ENCODE results near the gene RTL1.

RTL1 gene

DNA sequence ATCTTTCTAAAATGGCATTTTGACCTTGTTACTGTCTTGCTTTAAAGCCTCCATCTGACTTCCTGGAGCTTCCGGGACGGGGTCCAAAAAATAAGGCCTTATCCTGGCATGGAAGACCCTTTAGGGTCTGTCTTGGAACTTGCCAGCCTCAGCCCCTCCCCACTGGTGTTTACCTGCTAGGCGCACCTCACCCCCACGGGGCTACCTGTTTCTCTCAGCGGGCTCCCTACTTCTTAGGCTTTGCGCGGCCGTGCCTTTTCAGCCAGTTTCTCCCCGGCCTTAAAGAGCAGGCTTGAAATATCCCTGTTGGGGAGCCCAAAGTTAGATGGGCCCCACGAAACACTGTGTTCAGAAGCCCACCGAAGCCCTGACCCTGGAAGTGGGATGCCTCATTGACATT, 5.1 kb downstream of the RTL1 start:
- no peak for DNase-seq

- no peak for DNase-seq
Measured at GRCh38 chr14:100896369-100897060, 7.0 kb downstream of the RTL1 start.

- DNase-seq: no peak
Measured at GRCh38 chr14:100895411-100895810, 8.1 kb downstream of the RTL1 start.

DNA sequence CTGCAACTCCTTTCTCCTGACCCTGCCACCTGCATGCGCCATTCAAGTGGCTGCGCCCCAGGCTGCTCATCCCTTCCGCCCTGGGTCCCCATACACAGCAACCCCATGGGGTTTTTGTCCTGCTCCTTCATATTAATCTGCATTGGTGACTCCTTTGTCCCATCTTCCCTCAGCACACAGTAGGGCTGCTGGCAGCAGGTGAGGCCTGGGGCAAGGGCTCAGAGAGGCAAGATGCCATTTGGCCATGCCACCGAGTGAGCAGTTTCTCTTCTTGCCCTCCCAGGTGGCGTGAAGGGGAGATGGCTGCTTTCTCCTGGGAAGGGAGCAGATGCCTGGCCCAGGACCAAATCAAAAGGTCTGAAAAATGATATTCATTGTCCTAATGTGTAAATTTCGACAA, 9.1 kb downstream of the RTL1 start:
- DNase-seq: no peak

DNA sequence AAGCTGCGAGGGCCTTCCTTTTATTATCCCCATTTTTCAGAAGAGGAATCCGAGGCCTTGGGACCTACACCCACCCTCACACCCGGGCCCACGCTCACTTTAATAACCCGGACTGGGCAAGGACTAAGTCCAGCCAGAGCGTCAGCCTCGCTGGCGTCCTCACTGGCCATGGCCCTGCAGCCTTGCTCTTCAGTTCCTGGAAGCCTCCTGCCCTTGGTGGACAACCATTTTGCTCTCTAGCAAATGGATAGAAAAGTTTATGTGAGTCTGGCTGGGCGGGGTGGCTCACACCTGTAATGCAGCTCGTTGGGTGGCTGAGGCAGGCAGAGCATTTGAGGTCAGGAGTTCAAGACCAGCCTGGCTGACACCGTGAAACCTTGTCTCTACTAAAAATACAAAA, 9.8 kb downstream of the RTL1 start:
- DNase-seq: no peak

GRCh38 chr14:100893228-100893601, 10.3 kb downstream of the RTL1 start:
- DNase-seq: no peak

DNA sequence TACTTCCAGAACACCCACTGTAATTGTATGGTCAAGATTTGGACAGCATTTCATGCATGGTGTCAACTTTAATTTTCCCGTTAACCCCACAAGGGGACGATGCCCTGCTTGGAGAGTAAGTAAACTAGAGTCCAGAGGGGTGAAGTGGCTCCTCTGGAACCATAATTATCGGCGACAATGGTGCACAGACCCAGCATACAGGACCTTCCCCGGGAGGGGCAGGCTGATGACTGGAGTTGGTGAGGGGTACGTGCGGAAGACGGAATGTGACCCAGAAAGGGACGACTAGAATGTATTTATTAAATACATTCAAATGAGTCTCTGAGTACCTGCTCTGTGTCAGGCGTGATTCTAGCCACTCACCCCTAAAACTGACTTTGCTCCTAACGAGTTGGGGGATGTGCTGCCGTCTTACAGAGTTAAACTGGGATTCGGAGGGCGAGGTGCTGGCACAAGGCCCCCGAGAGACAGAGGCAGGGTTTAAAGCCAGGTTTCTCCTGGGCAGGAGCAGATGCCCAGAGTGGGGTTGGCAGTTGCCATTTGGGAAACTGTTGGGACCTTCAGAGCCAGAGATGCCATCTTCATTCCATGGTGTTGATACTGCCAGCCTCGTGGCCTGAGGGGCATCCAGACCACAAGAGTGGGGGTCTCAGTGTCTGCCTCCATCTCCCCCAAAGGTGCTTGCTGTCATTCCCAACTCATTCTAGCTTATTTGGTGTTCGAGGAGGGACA, 10.9 kb downstream of the RTL1 start:
- no peak for DNase-seq

GRCh38 chr14:100891501-100892445, 11.7 kb downstream of the RTL1 start:
- DNase-seq: no peak

- no peak for DNase-seq
Measured at GRCh38 chr14:100891051-100891450, 12.5 kb downstream of the RTL1 start.

DNA sequence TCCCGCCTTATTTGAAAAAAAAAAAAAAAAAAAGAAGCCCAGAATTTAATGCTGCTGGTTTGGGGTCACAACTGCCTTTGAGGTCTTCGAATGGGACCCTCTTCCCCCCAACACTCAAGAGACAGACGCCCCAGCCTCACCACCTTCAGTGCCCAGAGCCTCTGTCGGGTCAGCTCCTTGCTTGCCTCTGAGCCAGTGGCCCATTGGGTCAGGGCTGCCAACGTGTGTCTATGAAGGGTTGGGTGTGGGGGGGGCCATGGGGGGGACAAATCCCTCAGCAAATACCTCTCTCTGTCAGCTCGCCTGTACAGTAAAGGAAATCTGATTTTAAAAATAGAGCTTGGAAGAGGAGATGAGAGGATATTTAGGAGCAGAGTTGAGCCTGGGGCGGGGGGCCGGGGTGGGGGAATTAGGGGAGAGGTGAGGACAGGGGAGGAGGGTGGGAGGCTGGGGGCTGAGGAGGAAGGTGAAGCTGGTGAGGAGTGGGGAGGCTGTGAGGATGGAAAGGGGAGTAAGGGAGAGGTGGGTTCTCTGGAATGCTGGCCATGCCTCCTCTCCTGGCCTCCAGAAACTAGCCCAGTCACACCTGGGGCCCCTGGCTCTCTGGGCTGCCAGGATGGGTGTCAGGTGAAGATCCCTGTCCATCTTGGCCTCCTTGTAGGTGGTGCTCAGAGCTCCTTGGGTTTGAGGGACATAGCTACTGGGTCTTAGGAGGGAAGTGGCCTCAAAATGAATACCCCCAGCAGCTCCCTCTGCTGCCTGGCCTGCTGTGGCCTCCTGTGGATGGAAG, 13.3 kb downstream of the RTL1 start:
- no peak for DNase-seq

- DNase-seq: no peak
Measured at GRCh38 chr14:100889641-100890040, 13.9 kb downstream of the RTL1 start.

DNA sequence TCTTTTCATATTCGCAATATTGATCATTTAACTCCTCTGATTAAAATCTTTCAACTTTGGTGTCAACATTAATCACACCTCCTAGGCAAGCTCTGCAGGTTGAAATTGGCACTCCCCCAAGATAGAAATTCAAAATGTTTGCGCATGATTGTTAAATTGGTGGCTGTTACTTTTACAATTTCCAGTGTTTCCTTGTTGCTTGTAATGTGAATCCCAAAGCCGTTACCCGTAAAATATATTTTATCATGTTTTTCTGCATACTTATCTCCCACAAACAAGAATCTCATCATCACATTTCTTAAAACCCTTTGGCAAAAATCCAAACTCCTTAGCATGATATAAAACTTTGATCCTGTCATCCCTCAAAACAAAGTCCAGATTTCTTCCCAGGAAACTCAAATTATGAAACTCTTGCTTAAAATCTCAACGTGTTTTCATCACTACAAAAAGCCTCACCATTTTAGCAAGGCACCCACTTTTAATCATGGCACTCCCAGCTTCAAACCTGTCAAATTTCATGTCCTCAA, 14.7 kb downstream of the RTL1 start:
- DNase-seq: no peak

DNA sequence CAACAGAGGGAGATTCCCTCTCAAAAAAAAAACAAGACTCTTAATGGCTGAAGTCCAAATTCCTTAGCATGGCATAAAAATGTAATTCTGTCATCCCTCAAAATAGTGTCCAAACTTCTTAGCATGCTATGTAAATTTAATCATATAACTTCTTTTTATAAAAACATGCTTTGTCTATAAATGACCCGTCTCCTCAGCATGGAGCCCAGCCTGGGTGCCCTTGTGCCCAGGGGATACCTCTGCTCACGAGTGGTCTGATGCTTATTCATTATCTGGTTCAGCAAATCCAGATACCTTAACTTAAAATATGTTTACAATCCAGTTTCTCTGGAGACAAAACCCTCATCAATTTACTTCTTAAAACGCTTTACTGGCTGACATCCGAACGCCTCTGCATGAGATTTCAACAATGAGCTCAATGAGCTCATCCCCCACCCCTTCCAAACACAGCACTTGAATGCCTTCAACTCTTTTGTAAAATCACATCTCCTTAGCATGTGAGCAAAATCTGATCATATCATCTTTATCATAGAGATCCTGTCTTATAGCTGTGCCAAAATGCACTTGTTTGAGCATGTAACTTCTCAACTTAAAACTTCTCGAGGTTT, 15.7 kb downstream of the RTL1 start:
- DNase-seq: no peak

DNA sequence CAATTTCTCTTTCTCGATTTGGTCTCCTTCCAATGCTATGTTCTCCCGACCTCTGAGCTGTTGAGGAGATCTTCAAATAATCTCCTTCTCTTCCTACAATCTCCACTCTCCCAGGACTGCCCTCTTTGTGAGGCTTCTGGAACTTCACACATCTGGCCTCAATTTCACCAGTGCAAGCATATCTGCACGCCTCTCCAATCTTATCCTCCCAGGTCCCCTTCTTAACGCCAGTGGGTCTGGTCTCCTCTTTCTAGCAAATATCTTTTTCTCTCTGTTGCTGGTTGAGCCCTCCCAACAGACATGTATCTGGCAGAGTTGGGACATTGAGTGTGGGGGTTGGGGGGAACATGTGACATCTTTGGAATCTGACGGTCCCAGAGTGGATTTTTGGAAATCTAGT, 17.9 kb downstream of the RTL1 start:
- no peak for DNase-seq

GRCh38 chr14:100885196-100885595, 18.3 kb downstream of the RTL1 start:
- DNase-seq: no peak

- no peak for DNase-seq
Measured at GRCh38 chr14:100884456-100884855, 19.1 kb downstream of the RTL1 start.

GRCh38 chr14:100883789-100884101, 19.8 kb downstream of the RTL1 start:
- no peak for DNase-seq

GRCh38 chr14:100882991-100883788, 20.3 kb downstream of the RTL1 start:
- no peak for DNase-seq

DNA sequence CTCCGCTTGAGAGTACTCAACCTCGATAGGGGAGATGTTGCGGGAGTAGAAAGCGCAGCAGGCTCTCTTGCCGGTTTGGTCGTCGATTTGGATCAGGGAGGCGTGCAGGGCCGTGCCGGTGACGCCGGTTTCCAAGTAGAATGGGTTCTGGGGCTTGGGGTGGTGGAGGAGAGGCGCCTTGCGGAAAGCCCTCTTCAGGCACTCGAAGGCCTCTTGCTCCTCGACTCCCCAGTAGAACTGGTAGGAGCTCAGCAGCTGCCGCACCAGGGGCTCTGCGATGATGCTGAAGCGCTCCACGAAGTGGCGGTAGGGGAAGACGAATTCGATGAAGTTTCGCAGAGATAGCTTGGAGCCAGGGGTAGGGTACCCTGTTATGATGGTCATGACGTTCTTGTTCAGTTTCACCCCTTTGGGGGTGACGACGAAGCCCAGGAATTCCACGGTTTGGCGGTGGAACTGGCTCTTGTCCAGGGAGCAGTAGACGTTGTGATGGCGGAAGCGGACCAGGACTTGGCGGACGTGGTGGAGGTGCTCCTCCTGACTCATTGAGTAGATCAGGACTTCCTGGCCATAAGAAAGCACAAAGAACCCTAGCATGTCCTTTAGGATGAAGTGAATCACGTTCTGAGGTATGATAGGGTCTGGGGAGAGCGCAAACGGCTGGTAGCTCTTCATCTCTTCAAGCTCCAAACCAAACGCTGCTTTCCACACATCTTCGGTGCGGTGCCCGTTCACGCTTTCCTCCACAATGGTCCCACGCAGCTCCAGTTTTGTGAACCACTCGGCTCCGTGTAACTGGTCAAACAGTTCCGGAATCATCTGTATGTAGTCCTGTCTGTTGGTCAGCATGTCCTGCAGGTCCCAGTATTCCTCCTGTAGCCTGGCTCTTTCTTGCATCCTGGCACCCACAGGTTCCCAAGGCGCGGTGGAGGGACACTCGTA, 21.2 kb downstream of the RTL1 start:
- no peak for DNase-seq
